Measurements from ENCODE around the gene TRIP4. TPM values are rescaled to one million over a fixed set of nuclear protein-coding genes. Genes with fewer than 3 reads are reported as not detected.

The TRIP4 gene
- total and polyA plus RNA-seq, 2 of the 8 experiments (the other 6 are each of a cell fraction or from before 2014, with no cell fraction given), result 6.2 to 18.9 TPM

DNA sequence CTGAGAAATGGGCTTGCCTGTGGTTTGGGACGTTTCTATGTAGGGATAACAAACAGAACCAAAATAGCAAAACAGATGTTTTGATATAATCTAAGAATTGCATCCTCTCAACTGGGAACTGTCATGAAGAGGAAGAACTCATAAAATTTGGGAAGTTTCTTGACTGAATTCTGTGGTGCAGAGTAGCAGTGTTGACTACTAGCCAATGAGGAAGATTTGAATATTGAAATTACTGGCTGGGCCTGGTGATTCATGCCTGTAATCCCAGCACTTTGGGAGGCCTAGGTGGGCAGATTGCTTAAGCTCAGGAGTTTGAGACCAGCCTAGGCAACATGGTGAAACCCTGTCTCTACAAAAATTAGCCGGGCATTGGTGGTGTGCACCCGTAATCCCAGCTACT is 114.9 kb downstream of the TRIP4 start (continued):
- no peak for TF ChIP-seq TAF1 (IDR thresholded peaks at IDR 0.05; ENCODE audit: low read depth, low read length)
- TF ChIP-seq KDM1A (IDR thresholded peaks at IDR 0.05; ENCODE audit: borderline replicate concordance, low read length), result no peak
- TF ChIP-seq, protein P1, sequence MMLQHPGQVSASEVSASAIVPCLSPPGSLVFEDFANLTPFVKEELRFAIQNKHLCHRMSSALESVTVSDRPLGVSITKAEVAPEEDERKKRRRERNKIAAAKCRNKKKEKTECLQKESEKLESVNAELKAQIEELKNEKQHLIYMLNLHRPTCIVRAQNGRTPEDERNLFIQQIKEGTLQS (IDR thresholded peaks at IDR 0.05; ENCODE audit: insufficient read depth, low read depth, low read length), result no peak
- TF ChIP-seq BCL11A (IDR thresholded peaks at IDR 0.05; ENCODE audit: low read depth in 2 of 2, low read length in 2 of 2), result no peak
